WERI-Rb-1 (cell line): Measurements from ENCODE around the gene DHX36.

Experiments used
- DNase-seq: peaks from one replicate; pipeline ENCODE4 v3.0.0-alpha.2; 2020
- H3K27ac ChIP-seq: fragments of 250-450 bp; sonication (Bioruptor Pico); 2 replicates; pipeline ENCODE4 v1.5.1; 2020; ENCODE audit warnings: mild to moderate bottlenecking, moderate library complexity
- H3K27me3 ChIP-seq: fragments of 250-450 bp; sonication (Bioruptor Pico); 2 replicates; pipeline ENCODE4 v1.5.1; 2021; ENCODE audit warnings: mild to moderate bottlenecking, low read depth, moderate library complexity; ENCODE audit not compliant: insufficient read depth, severe bottlenecking
- H3K36me3 ChIP-seq: fragments of 250-450 bp; sonication (Bioruptor Pico); 2 replicates; pipeline ENCODE4 v1.5.1; 2020; ENCODE audit warnings: mild to moderate bottlenecking, moderate library complexity
- H3K4me3 ChIP-seq: 2 replicates; pipeline ENCODE4 v1.5.1; 2011; ENCODE audit warnings: low read depth, mild to moderate bottlenecking, control low read depth, low read length
- H3K9me3 ChIP-seq: fragments of 250-450 bp; sonication (Bioruptor Pico); 2 replicates; pipeline ENCODE4 v1.5.1; 2021; ENCODE audit warnings: mild to moderate bottlenecking, moderate library complexity; ENCODE audit not compliant: severe bottlenecking
- TF ChIP-seq, protein P1 (sequence below): IDR thresholded peaks from 2 replicates; pipeline ENCODE4 v1.5.1; 2011; ENCODE audit warnings: low read depth, mild to moderate bottlenecking, control low read depth, inconsistent platforms, low read length

DHX36 gene

GRCh38 chr3:154304116-154304786, 20.0 kb downstream of the DHX36 start:
- TF ChIP-seq, protein P1, sequence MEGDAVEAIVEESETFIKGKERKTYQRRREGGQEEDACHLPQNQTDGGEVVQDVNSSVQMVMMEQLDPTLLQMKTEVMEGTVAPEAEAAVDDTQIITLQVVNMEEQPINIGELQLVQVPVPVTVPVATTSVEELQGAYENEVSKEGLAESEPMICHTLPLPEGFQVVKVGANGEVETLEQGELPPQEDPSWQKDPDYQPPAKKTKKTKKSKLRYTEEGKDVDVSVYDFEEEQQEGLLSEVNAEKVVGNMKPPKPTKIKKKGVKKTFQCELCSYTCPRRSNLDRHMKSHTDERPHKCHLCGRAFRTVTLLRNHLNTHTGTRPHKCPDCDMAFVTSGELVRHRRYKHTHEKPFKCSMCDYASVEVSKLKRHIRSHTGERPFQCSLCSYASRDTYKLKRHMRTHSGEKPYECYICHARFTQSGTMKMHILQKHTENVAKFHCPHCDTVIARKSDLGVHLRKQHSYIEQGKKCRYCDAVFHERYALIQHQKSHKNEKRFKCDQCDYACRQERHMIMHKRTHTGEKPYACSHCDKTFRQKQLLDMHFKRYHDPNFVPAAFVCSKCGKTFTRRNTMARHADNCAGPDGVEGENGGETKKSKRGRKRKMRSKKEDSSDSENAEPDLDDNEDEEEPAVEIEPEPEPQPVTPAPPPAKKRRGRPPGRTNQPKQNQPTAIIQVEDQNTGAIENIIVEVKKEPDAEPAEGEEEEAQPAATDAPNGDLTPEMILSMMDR, result no peak
- Histone ChIP-seq H3K9me3 (no peaks in the 10 kb centered on the region), H3K27me3 (no peaks in the 10 kb centered on the region), H3K27ac (no peak overlapping the region), H3K4me3 (no peak overlapping the region), H3K36me3 (peaks cover 92% of the 10 kb centered on the region)
- no peak for DNase-seq

GRCh38 chr3:154301561-154301960, 22.7 kb downstream of the DHX36 start:
- Histone ChIP-seq H3K36me3 (peaks cover 94% of the 10 kb centered on the region), H3K27ac (no peak overlapping the region), H3K9me3 (no peaks in the 10 kb centered on the region), H3K4me3 (no peak overlapping the region), H3K27me3 (no peaks in the 10 kb centered on the region)
- DNase-seq, result no peak
- TF ChIP-seq, protein P1, result no peak

- H3K9me3 ChIP-seq, result no peaks in the 10 kb centered on the region
- DNase-seq, result no peak
- H3K27me3 ChIP-seq, result no peaks in the 10 kb centered on the region
- TF ChIP-seq, protein P1, result no peak
- H3K4me3 ChIP-seq, result no peak overlapping the region
- H3K27ac ChIP-seq, result no peak overlapping the region
- peaks cover 83% of the 10 kb centered on the region for H3K36me3 ChIP-seq
Observed at GRCh38 chr3:154294016-154294415, 30.3 kb downstream of the DHX36 start.

DNA sequence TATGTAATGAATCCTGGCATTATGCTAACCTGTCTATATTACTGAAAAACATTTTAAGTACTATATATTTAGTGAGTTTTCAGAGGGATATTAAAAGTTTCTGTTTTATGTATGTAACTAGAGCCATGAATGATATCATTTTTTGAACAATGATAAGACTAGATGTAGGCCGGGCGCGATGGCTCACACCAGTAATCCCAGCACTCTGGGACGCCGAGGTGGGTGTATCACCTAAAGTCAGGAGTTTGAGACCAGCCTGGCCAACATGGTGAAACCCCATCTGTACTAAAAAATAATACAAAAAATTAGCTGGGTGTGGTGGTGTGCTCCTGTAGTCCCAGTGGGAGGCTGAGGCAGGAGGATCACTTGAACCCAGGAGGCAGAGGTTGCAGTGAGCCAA, 34.1 kb downstream of the DHX36 start:
- H3K9me3 ChIP-seq, result no peaks in the 10 kb centered on the region
- DNase-seq, result no peak
- peaks cover 75% of the 10 kb centered on the region for H3K36me3 ChIP-seq
- H3K4me3 ChIP-seq, result no peak overlapping the region
- TF ChIP-seq, protein P1, result no peak
- H3K27me3 ChIP-seq, result no peaks in the 10 kb centered on the region
- H3K27ac ChIP-seq, result no peak overlapping the region

- DNase-seq, result no peak
- peaks cover 69% of the 10 kb centered on the region for H3K36me3 ChIP-seq
- no peaks in the 10 kb centered on the region for H3K9me3 ChIP-seq
- H3K27ac ChIP-seq, result no peak overlapping the region
- H3K27me3 ChIP-seq, result no peaks in the 10 kb centered on the region
- H3K4me3 ChIP-seq, result no peak overlapping the region
- TF ChIP-seq, protein P1, result no peak
Observed at GRCh38 chr3:154285221-154285620, 39.1 kb downstream of the DHX36 start.

DNA sequence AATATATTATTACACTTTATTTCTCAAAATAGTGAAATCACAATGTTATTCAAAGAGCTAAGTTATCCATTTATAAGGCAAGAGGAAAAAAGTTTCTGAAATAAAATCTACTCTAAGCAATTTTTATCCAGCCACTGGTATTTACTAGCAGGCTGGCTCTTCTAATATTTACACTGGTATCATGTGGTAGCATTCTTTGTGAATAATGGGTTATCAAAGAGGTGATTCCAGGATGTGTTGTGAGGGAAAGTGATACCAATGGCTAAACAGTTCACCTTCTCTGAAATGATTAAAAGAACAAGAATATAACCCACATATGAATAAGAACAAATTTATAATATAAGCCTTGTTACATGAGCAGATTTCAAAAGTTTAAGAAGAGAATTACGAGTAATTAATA, 44.1 kb downstream of the DHX36 start:
- no peak overlapping the region for H3K27ac ChIP-seq
- DNase-seq, result no peak
- peaks cover 67% of the 10 kb centered on the region for H3K36me3 ChIP-seq
- H3K9me3 ChIP-seq, result no peaks in the 10 kb centered on the region
- TF ChIP-seq, protein P1, result no peak
- H3K4me3 ChIP-seq, result no peak overlapping the region
- no peaks in the 10 kb centered on the region for H3K27me3 ChIP-seq
